HEK293 (cell line): ENCODE data around the gene OR2L13.

Experiments
- CTCF ChIA-PET: fragments of 350-600 bp; formaldehyde crosslinking; extraction: SDS; loops from one replicate; lab custom pipeline; 2021; ENCODE audit warnings: antibody characterized with exemption; lab: Yijun Ruan, JAX
- POLR2A ChIA-PET: fragments of 300-600 bp; formaldehyde crosslinking; extraction: SDS; loops from one replicate; lab custom pipeline; 2020; ENCODE audit warnings: antibody characterized with exemption, inconsistent platforms; lab: Yijun Ruan, JAX
- H3K27ac ChIP-seq: fragments of 200-500 bp; sonication (Bioruptor generic); 2 replicates; pipeline ENCODE4 v1.5.1; 2014; ENCODE audit warnings: low read depth, low read length, control low read depth, inconsistent platforms; ENCODE audit errors: extremely low read depth
- H3K36me3 ChIP-seq, 2 experiments: fragments of 200-500 bp in 1 of 2; sonication (Bioruptor generic) in 1 of 2; 1 replicate in 1 of 2; 2 replicates in 1 of 2; pipeline ENCODE4 v1.5.1; 2014 to 2017; ENCODE audit warnings: inconsistent platforms in 2 of 2, low read length in 2 of 2; ENCODE audit not compliant: control insufficient read depth in 2 of 2, insufficient read depth in 1 of 2
- H3K4me1 ChIP-seq: fragments of 200-500 bp; sonication (Bioruptor generic); 2 replicates; pipeline ENCODE4 v1.5.1; 2014; ENCODE audit warnings: mild to moderate bottlenecking, low read length, inconsistent platforms; ENCODE audit not compliant: control insufficient read depth, insufficient read depth
- H3K4me3 ChIP-seq: 2 replicates; pipeline ENCODE4 v1.5.1; 2011; ENCODE audit warnings: low read depth, mild to moderate bottlenecking, control low read depth, low read length, moderate library complexity
- H3K9me3 ChIP-seq: fragments of 200-500 bp; sonication (Bioruptor generic); 2 replicates; pipeline ENCODE4 v1.5.1; 2014; ENCODE audit warnings: low read depth, low read length, inconsistent platforms; ENCODE audit not compliant: control insufficient read depth, insufficient read depth
- BCL11A ChIP-seq: fragments of 450-650 bp; formaldehyde crosslinking; IDR thresholded peaks from 2 replicates; pipeline ENCODE4 v1.5.1; 2016; ENCODE audit warnings: low read depth, missing biosample characterization, missing genetic modification characterization
- FEZF1 ChIP-seq: fragments of 450-650 bp; formaldehyde crosslinking; IDR thresholded peaks from 2 replicates; pipeline ENCODE4 v1.5.1; 2016; ENCODE audit warnings: missing biosample characterization, missing genetic modification characterization
- GLI2 ChIP-seq: fragments of 450-650 bp; formaldehyde crosslinking; IDR thresholded peaks from 2 replicates; pipeline ENCODE4; 2017; ENCODE audit warnings: missing biosample characterization, missing genetic modification characterization, low read depth, borderline replicate concordance
- KLF1 ChIP-seq: fragments of 450-650 bp; formaldehyde crosslinking; IDR thresholded peaks from 2 replicates; pipeline ENCODE4 v1.5.1; 2016; ENCODE audit warnings: missing biosample characterization, missing genetic modification characterization
- RBAK ChIP-seq: fragments of 450-650 bp; formaldehyde crosslinking; IDR thresholded peaks from 2 replicates; pipeline ENCODE4 v1.5.1; 2016; ENCODE audit warnings: missing biosample characterization, missing genetic modification characterization
- SP2 ChIP-seq: fragments of 450-650 bp; formaldehyde crosslinking; IDR thresholded peaks from 2 replicates; pipeline ENCODE4 v1.5.1; 2016; ENCODE audit warnings: missing biosample characterization, missing genetic modification characterization
- ZNF133 ChIP-seq: fragments of 450-650 bp; formaldehyde crosslinking; IDR thresholded peaks from 2 replicates; pipeline ENCODE4 v1.5.1; 2016; ENCODE audit warnings: missing biosample characterization, missing genetic modification characterization
- ZNF175 ChIP-seq: fragments of 450-650 bp; formaldehyde crosslinking; IDR thresholded peaks from 2 replicates; pipeline ENCODE4 v1.5.1; 2016; ENCODE audit warnings: missing biosample characterization, missing genetic modification characterization
- ZNF214 ChIP-seq: fragments of 450-650 bp; formaldehyde crosslinking; IDR thresholded peaks from 2 replicates; pipeline ENCODE4 v1.5.1; 2017; ENCODE audit warnings: missing biosample characterization, mild to moderate bottlenecking, missing genetic modification characterization, borderline replicate concordance
- ZNF248 ChIP-seq: fragments of 450-650 bp; formaldehyde crosslinking; IDR thresholded peaks from 2 replicates; pipeline ENCODE4 v1.5.1; 2017; ENCODE audit warnings: missing biosample characterization, missing genetic modification characterization
- ZNF302 ChIP-seq: fragments of 450-650 bp; formaldehyde crosslinking; IDR thresholded peaks from 2 replicates; pipeline ENCODE4 v1.5.1; 2016; ENCODE audit warnings: missing biosample characterization, missing genetic modification characterization, low read depth
- ZNF324 ChIP-seq: fragments of 450-650 bp; formaldehyde crosslinking; IDR thresholded peaks from 2 replicates; pipeline ENCODE4 v1.5.1; 2016; ENCODE audit warnings: missing biosample characterization, missing genetic modification characterization
- ZNF416 ChIP-seq: fragments of 450-650 bp; formaldehyde crosslinking; IDR thresholded peaks from 2 replicates; pipeline ENCODE4 v1.5.1; 2016; ENCODE audit warnings: missing biosample characterization, missing genetic modification characterization
- ZNF529 ChIP-seq: fragments of 450-650 bp; formaldehyde crosslinking; IDR thresholded peaks from 2 replicates; pipeline ENCODE4 v1.5.1; 2017; ENCODE audit warnings: missing genetic modification characterization, missing biosample characterization; ENCODE audit not compliant: insufficient replicate concordance
- ZNF549 ChIP-seq: fragments of 450-650 bp; IDR thresholded peaks from 2 replicates; pipeline ENCODE4 v1.5.1; 2018; ENCODE audit warnings: missing biosample characterization, missing genetic modification characterization, mild to moderate bottlenecking, inconsistent platforms, moderate library complexity
- ZNF555 ChIP-seq: fragments of 450-650 bp; formaldehyde crosslinking; conservative IDR thresholded peaks from 2 replicates; pipeline ENCODE4 v1.5.1; 2017; ENCODE audit warnings: missing biosample characterization, mild to moderate bottlenecking, missing genetic modification characterization, inconsistent platforms
- ZNF560 ChIP-seq: fragments of 450-650 bp; formaldehyde crosslinking; IDR thresholded peaks from 2 replicates; pipeline ENCODE4 v1.5.1; 2017; ENCODE audit warnings: missing biosample characterization, missing genetic modification characterization, borderline replicate concordance
- ZNF621 ChIP-seq: fragments of 450-650 bp; formaldehyde crosslinking; IDR thresholded peaks from 2 replicates; pipeline ENCODE4 v1.5.1; 2017; ENCODE audit warnings: missing biosample characterization, missing genetic modification characterization
- ZNF776 ChIP-seq: fragments of 450-650 bp; formaldehyde crosslinking; IDR thresholded peaks from 2 replicates; pipeline ENCODE4 v1.5.0; 2017; ENCODE audit warnings: missing biosample characterization, missing genetic modification characterization, borderline replicate concordance
- ZSCAN23 ChIP-seq: fragments of 450-650 bp; formaldehyde crosslinking; IDR thresholded peaks from 2 replicates; pipeline ENCODE4 v1.5.1; 2016; ENCODE audit warnings: missing biosample characterization, missing genetic modification characterization
- TF ChIP-seq, protein P1 (sequence below): fragments of 450-650 bp; formaldehyde crosslinking; IDR thresholded peaks from 2 replicates; pipeline ENCODE4 v1.5.1; 2017; ENCODE audit warnings: missing biosample characterization, missing genetic modification characterization
- TF ChIP-seq, protein P2 (sequence below): fragments of 450-650 bp; formaldehyde crosslinking; IDR thresholded peaks from 2 replicates; pipeline ENCODE4 v1.5.1; 2016; ENCODE audit warnings: missing biosample characterization, missing genetic modification characterization, borderline replicate concordance

The OR2L13 gene

DNA sequence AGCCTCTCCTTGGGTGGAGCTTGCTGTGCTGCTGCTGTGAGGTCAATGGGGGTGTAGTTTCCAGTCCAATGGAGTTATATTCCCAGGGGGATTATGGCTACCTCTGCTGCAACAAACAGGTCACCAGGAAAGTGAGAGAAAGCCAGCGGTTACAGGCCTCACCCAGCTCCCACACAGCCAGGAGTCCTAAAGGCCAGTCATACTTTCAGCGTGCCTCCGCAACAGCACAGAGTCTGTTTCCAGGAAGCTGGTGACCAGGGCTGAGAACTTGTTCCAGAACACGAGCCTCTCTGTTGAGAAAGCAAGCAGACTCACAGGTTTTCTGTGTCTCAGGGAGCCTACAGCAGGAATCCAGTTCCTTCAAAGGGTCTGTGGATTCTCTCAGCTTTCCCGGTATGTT is 32.7 kb downstream of the OR2L13 start (continued):
- TF ChIP-seq, protein P1, sequence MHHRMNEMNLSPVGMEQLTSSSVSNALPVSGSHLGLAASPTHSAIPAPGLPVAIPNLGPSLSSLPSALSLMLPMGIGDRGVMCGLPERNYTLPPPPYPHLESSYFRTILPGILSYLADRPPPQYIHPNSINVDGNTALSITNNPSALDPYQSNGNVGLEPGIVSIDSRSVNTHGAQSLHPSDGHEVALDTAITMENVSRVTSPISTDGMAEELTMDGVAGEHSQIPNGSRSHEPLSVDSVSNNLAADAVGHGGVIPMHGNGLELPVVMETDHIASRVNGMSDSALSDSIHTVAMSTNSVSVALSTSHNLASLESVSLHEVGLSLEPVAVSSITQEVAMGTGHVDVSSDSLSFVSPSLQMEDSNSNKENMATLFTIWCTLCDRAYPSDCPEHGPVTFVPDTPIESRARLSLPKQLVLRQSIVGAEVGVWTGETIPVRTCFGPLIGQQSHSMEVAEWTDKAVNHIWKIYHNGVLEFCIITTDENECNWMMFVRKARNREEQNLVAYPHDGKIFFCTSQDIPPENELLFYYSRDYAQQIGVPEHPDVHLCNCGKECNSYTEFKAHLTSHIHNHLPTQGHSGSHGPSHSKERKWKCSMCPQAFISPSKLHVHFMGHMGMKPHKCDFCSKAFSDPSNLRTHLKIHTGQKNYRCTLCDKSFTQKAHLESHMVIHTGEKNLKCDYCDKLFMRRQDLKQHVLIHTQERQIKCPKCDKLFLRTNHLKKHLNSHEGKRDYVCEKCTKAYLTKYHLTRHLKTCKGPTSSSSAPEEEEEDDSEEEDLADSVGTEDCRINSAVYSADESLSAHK (tag by site-specific recombination) = no peak
- no peak for TF ChIP-seq ZNF560 (tag by site-specific recombination)
- TF ChIP-seq, all 188 proteins: peak for 0

DNA sequence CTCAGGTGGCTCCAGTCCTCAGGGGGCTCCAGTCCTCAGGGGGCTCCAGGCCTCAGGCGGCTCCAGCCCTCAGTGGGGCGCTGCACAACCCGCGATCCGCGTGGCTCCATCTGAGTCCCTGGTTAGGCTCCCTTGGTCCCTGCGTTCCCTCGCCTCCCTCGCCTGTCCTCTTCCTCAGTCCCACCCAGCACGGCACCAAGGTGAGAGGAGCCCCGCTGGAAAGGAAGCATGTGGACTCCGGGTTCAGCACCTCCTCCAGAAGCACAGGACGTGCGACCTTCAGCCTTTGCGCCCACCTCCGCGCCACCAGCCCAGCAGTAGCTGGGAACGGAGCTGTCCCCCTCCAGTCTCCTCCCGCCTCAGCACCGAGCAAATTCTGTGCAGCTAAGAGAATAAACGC is 41.8 kb downstream of the OR2L13 start:
- Histone ChIP-seq H3K4me1 (no peaks in the 10 kb centered on the region), H3K4me3 (no peak overlapping the region), H3K36me3 (no peaks in the 10 kb centered on the region), H3K27ac (no peak overlapping the region), H3K9me3 (no peaks in the 10 kb centered on the region)
- TF ChIP-seq ZNF175 (tag by site-specific recombination) (no peak), ZNF555 (no peak), GLI2 (tag by site-specific recombination) (no peak), KLF1 (tag by site-specific recombination) (no peak), ZNF324 (no peak), ZNF621 (tag by site-specific recombination) (no peak), BCL11A (tag by site-specific recombination) (no peak), ZNF302 (tag by site-specific recombination) (no peak), ZNF776 (tag by site-specific recombination) (no peak), ZNF529 (no peak), RBAK (tag by site-specific recombination) (no peak)
- ChIA-PET CTCF (no interaction called here), POLR2A (no interaction called here)

DNA sequence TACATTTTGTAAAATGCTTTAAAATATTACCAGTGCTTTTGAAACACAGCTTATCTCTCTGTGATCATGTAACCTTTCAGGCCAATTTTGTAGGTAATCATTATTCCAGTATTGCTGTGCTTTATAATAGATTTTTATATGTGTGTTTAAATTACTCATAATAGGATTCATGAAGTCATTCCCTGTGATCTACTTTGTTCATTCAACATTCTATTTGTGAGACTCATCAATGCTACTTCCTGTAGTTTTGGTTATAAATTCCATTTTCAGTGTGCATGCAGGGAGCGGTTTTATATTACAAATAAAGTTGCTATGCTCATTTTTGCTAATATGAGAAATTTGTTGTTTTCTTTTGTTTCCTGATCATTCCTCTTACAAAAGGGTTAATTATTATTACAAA is 45.9 kb downstream of the OR2L13 start:
- Histone ChIP-seq H3K4me1 (no peaks in the 10 kb centered on the region), H3K36me3 (no peaks in the 10 kb centered on the region), H3K4me3 (no peak overlapping the region), H3K27ac (no peak overlapping the region), H3K9me3 (no peaks in the 10 kb centered on the region)
- POLR2A ChIA-PET = no interaction called here
- TF ChIP-seq ZNF133 (tag by site-specific recombination) (no peak), ZSCAN23 (tag by site-specific recombination) (no peak), ZNF214 (no peak), ZNF416 (tag by site-specific recombination) (no peak), ZNF549 (no peak), SP2 (tag by site-specific recombination) (no peak), GLI2 (tag by site-specific recombination) (no peak), FEZF1 (no peak), ZNF248 (no peak)
- TF ChIP-seq, protein P2, sequence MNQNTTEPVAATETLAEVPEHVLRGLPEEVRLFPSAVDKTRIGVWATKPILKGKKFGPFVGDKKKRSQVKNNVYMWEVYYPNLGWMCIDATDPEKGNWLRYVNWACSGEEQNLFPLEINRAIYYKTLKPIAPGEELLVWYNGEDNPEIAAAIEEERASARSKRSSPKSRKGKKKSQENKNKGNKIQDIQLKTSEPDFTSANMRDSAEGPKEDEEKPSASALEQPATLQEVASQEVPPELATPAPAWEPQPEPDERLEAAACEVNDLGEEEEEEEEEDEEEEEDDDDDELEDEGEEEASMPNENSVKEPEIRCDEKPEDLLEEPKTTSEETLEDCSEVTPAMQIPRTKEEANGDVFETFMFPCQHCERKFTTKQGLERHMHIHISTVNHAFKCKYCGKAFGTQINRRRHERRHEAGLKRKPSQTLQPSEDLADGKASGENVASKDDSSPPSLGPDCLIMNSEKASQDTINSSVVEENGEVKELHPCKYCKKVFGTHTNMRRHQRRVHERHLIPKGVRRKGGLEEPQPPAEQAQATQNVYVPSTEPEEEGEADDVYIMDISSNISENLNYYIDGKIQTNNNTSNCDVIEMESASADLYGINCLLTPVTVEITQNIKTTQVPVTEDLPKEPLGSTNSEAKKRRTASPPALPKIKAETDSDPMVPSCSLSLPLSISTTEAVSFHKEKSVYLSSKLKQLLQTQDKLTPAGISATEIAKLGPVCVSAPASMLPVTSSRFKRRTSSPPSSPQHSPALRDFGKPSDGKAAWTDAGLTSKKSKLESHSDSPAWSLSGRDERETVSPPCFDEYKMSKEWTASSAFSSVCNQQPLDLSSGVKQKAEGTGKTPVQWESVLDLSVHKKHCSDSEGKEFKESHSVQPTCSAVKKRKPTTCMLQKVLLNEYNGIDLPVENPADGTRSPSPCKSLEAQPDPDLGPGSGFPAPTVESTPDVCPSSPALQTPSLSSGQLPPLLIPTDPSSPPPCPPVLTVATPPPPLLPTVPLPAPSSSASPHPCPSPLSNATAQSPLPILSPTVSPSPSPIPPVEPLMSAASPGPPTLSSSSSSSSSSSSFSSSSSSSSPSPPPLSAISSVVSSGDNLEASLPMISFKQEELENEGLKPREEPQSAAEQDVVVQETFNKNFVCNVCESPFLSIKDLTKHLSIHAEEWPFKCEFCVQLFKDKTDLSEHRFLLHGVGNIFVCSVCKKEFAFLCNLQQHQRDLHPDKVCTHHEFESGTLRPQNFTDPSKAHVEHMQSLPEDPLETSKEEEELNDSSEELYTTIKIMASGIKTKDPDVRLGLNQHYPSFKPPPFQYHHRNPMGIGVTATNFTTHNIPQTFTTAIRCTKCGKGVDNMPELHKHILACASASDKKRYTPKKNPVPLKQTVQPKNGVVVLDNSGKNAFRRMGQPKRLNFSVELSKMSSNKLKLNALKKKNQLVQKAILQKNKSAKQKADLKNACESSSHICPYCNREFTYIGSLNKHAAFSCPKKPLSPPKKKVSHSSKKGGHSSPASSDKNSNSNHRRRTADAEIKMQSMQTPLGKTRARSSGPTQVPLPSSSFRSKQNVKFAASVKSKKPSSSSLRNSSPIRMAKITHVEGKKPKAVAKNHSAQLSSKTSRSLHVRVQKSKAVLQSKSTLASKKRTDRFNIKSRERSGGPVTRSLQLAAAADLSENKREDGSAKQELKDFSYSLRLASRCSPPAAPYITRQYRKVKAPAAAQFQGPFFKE (tag by site-specific recombination) = no peak
- CTCF ChIA-PET = no interaction called here
